NCI-H510A (cell line): ENCODE data around the gene ACSBG1.

Source experiments
- DNase-seq: peaks from one replicate; lab custom pipeline; 2025; lab: John Stamatoyannopoulos, UW

The ACSBG1 gene

GRCh38 chr15:78201281-78202190, 32.8 kb downstream of the ACSBG1 start:
- DNase-seq = no peak

- DNase-seq = no peak
These were observed 34.0 kb downstream of the ACSBG1 start for GRCh38 chr15:78200276-78200930.

GRCh38 chr15:78197632-78198031, 36.7 kb downstream of the ACSBG1 start:
- DNase-seq = no peak

- no peak for DNase-seq
These were observed 38.6 kb downstream of the ACSBG1 start for GRCh38 chr15:78195735-78196201.

- no peak for DNase-seq
These were observed 39.8 kb downstream of the ACSBG1 start for GRCh38 chr15:78194568-78194925.

GRCh38 chr15:78193731-78194567, 40.4 kb downstream of the ACSBG1 start:
- DNase-seq = no peak

GRCh38 chr15:78192826-78193594, 41.4 kb downstream of the ACSBG1 start:
- no peak for DNase-seq

GRCh38 chr15:78182821-78183220, 51.5 kb downstream of the ACSBG1 start:
- DNase-seq = no peak

GRCh38 chr15:78182336-78182700, 52.0 kb downstream of the ACSBG1 start:
- DNase-seq = no peak

- no peak for DNase-seq
These were observed 54.5 kb downstream of the ACSBG1 start for GRCh38 chr15:78179906-78180305.

- no peak for DNase-seq
These were observed 55.0 kb downstream of the ACSBG1 start for GRCh38 chr15:78179286-78179840.

- DNase-seq = no peak
These were observed 56.3 kb downstream of the ACSBG1 start for GRCh38 chr15:78178064-78178463.

- no peak for DNase-seq
These were observed 56.9 kb downstream of the ACSBG1 start for GRCh38 chr15:78177447-78177873.

- DNase-seq = no peak
These were observed 59.0 kb downstream of the ACSBG1 start for GRCh38 chr15:78175330-78175729.

GRCh38 chr15:78174401-78174800, 60.0 kb downstream of the ACSBG1 start:
- DNase-seq = no peak

GRCh38 chr15:78171864-78172472, 62.4 kb downstream of the ACSBG1 start:
- DNase-seq = no peak

- DNase-seq = no peak
These were observed 63.3 kb downstream of the ACSBG1 start for GRCh38 chr15:78170848-78171773.

- no peak for DNase-seq
These were observed 65.8 kb downstream of the ACSBG1 start for GRCh38 chr15:78168608-78169007.

GRCh38 chr15:78167227-78167888, 67.0 kb downstream of the ACSBG1 start:
- no peak for DNase-seq
